Measurements from ENCODE around the gene CUL4A.
"Not testable (repeated sequence)": the region's sequence is repeated elsewhere in the genome, so short reads cannot be mapped to it uniquely, and the experiment has no call there.

CUL4A gene

GRCh38 chr13:113209336-113209758 is at the start of gene CUL4A:
TSS of gene CUL4A (plus strand) at chr13:113209613. CDS start at chr13:113209628, 15 bp downstream.
- peak; percentile 82 for DNase-seq (ENCODE audit: low spot score)

- no peak for DNase-seq (ENCODE audit: low spot score)
Observed at GRCh38 chr13:113159701-113160100, 49.7 kb upstream of the CUL4A start.

- DNase-seq (ENCODE audit: low spot score), result no peak
Observed at GRCh38 chr13:113160983-113161382, 48.4 kb upstream of the CUL4A start.

- no peak for DNase-seq (ENCODE audit: low spot score)
Observed at GRCh38 chr13:113161433-113161832, 48.0 kb upstream of the CUL4A start.

- not testable (repeated sequence) for DNase-seq (ENCODE audit: low spot score)
Observed at GRCh38 chr13:113161975-113162374, 47.4 kb upstream of the CUL4A start.

- DNase-seq (ENCODE audit: low spot score), result no peak
Observed at GRCh38 chr13:113162783-113163685, 46.4 kb upstream of the CUL4A start.

GRCh38 chr13:113164492-113164891 is 44.9 kb upstream of the CUL4A start:
- DNase-seq (ENCODE audit: low spot score), result no peak

GRCh38 chr13:113166266-113166665 is 43.1 kb upstream of the CUL4A start:
- no peak for DNase-seq (ENCODE audit: low spot score)

- no peak for DNase-seq (ENCODE audit: low spot score)
Observed at GRCh38 chr13:113166681-113167080, 42.7 kb upstream of the CUL4A start.

GRCh38 chr13:113167155-113167554 is 42.3 kb upstream of the CUL4A start:
- DNase-seq (ENCODE audit: low spot score), result no peak

GRCh38 chr13:113167575-113167974 is 41.8 kb upstream of the CUL4A start:
- no peak for DNase-seq (ENCODE audit: low spot score)

- no peak for DNase-seq (ENCODE audit: low spot score)
Observed at GRCh38 chr13:113168211-113168610, 41.2 kb upstream of the CUL4A start.

- no peak for DNase-seq (ENCODE audit: low spot score)
Observed at GRCh38 chr13:113169277-113170272, 39.8 kb upstream of the CUL4A start.

GRCh38 chr13:113170511-113170910 is 38.9 kb upstream of the CUL4A start:
- no peak for DNase-seq (ENCODE audit: low spot score)

- DNase-seq (ENCODE audit: low spot score), result peak; percentile 37
Observed at GRCh38 chr13:113171250-113172125, 37.9 kb upstream of the CUL4A start.

- DNase-seq (ENCODE audit: low spot score), result no peak
Observed at GRCh38 chr13:113172419-113172926, 36.9 kb upstream of the CUL4A start.

GRCh38 chr13:113176280-113176679 is 33.1 kb upstream of the CUL4A start:
- no peak for DNase-seq (ENCODE audit: low spot score)

GRCh38 chr13:113176822-113177221 is 32.6 kb upstream of the CUL4A start:
- DNase-seq (ENCODE audit: low spot score), result no peak

- peak; percentile 26 for DNase-seq (ENCODE audit: low spot score)
Observed at GRCh38 chr13:113178070-113178895, 31.1 kb upstream of the CUL4A start.

GRCh38 chr13:113178896-113179167 is 30.6 kb upstream of the CUL4A start:
- no peak for DNase-seq (ENCODE audit: low spot score)

Measured in kidney tubule cell (primary cell).